HL-60 (cell line): ENCODE measurements around the gene TSPEAR.

ENCODE experiments used
- GABPA ChIP-seq: IDR thresholded peaks from 2 replicates; pipeline ENCODE4 v1.6.1; 2012; ENCODE audit warnings: low read depth
- POLR2AphosphoS5 ChIP-seq: IDR thresholded peaks from 2 replicates; pipeline ENCODE4 v1.6.1; 2012; ENCODE audit warnings: low read depth
- REST ChIP-seq: IDR thresholded peaks from 2 replicates; pipeline ENCODE4 v1.6.1; 2012; ENCODE audit warnings: low read depth; ENCODE audit not compliant: insufficient replicate concordance
- TF ChIP-seq, protein P1 (sequence below): IDR thresholded peaks from one replicate; pipeline ENCODE4 v1.5.1; 2011; ENCODE audit warnings: low read length, control low read depth, inconsistent platforms; ENCODE audit not compliant: insufficient read depth

- TF ChIP-seq, protein P1, sequence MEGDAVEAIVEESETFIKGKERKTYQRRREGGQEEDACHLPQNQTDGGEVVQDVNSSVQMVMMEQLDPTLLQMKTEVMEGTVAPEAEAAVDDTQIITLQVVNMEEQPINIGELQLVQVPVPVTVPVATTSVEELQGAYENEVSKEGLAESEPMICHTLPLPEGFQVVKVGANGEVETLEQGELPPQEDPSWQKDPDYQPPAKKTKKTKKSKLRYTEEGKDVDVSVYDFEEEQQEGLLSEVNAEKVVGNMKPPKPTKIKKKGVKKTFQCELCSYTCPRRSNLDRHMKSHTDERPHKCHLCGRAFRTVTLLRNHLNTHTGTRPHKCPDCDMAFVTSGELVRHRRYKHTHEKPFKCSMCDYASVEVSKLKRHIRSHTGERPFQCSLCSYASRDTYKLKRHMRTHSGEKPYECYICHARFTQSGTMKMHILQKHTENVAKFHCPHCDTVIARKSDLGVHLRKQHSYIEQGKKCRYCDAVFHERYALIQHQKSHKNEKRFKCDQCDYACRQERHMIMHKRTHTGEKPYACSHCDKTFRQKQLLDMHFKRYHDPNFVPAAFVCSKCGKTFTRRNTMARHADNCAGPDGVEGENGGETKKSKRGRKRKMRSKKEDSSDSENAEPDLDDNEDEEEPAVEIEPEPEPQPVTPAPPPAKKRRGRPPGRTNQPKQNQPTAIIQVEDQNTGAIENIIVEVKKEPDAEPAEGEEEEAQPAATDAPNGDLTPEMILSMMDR, result no peak
- TF ChIP-seq REST (no peak), POLR2AphosphoS5 (no peak), GABPA (no peak)
These were observed 26.9 kb downstream of the TSPEAR start for GRCh38 chr21:44684483-44684882.
